ENCODE data around the gene TOP3A.

DNA sequence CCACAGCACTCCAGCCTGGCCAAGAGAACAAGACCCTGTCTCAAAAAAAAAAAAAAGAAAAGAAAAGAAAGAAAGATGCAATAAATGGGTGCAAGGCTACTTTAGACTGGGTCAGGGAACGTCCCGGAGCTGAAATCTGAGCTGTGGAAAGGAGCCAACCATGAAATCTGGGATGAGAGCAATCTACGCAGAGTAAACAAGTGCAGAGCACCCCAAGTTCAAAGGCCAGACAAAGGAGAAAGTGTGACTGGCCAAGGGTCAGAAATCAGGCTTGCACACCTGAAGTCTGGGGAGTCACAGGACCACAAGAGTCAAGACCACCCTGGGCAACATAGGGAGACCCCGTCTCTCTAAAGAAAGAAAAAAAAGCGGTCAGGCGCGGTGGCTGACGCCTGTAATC lies 45.7 kb upstream of the TOP3A start:
- TF ChIP-seq EZH2phosphoT487 (IDR thresholded peaks at IDR 0.05) (no peak), CTCF (IDR thresholded peaks at IDR 0.05) (no peak), EZH2 (IDR thresholded peaks at IDR 0.05) (no peak)
